ENCODE measurements around the gene OSTC.

OSTC gene

GRCh38 chr4:108662629-108663028 is 12.2 kb downstream of the OSTC start:
- Histone ChIP-seq H3K4me1 (no peaks in the 10 kb centered on the region), H3K36me3 (peaks cover 45% of the 10 kb centered on the region), H3K4me3 (ENCODE audit: low read depth, low read length) (no peak overlapping the region), H3K9me3 (no peaks in the 10 kb centered on the region), H3K27me3 (no peaks in the 10 kb centered on the region)
- no peak for TF ChIP-seq CTCF (IDR thresholded peaks at IDR 0.05; ENCODE audit: low read depth, low read length)
- DNase-seq, result no peak

- Histone ChIP-seq H3K4me1 (no peaks in the 10 kb centered on the region), H3K4me3 (ENCODE audit: low read depth, low read length) (no peak overlapping the region)
- no peak for DNase-seq
Measured at GRCh38 chr4:108674356-108674977, 24.1 kb downstream of the OSTC start.

GRCh38 chr4:108681321-108681809 is 31.0 kb downstream of the OSTC start:
- Histone ChIP-seq H3K9me3 (no peaks in the 10 kb centered on the region), H3K27me3 (no peaks in the 10 kb centered on the region), H3K36me3 (no peaks in the 10 kb centered on the region), H3K4me1 (no peaks in the 10 kb centered on the region), H3K4me3 (ENCODE audit: low read depth, low read length) (no peak overlapping the region)
- TF ChIP-seq CTCF (IDR thresholded peaks at IDR 0.05; ENCODE audit: low read depth, low read length), result no peak
- DNase-seq, result no peak

More at GRCh38 chr4:108674356-108674977, 24.1 kb downstream of the OSTC start:
- no peak for TF ChIP-seq CTCF (IDR thresholded peaks at IDR 0.05; ENCODE audit: low read depth, low read length)
- no peaks in the 10 kb centered on the region for H3K9me3 ChIP-seq
- H3K36me3 ChIP-seq, result no peaks in the 10 kb centered on the region
- no peaks in the 10 kb centered on the region for H3K27me3 ChIP-seq

GRCh38 chr4:108683479-108683878 is 33.1 kb downstream of the OSTC start:
- Histone ChIP-seq H3K4me1 (no peaks in the 10 kb centered on the region), H3K4me3 (ENCODE audit: low read depth, low read length) (no peak overlapping the region), H3K36me3 (no peaks in the 10 kb centered on the region), H3K27me3 (no peaks in the 10 kb centered on the region), H3K9me3 (no peaks in the 10 kb centered on the region)
- TF ChIP-seq CTCF (IDR thresholded peaks at IDR 0.05; ENCODE audit: low read depth, low read length), result no peak; the same call in 1 of the 2 replicates
- DNase-seq, result no peak

GRCh38 chr4:108685036-108685686 is 34.8 kb downstream of the OSTC start:
- no peaks in the 10 kb centered on the region for H3K36me3 ChIP-seq
- no peaks in the 10 kb centered on the region for H3K27me3 ChIP-seq
- no peaks in the 10 kb centered on the region for H3K4me1 ChIP-seq
- no peak overlapping the region for H3K4me3 ChIP-seq (ENCODE audit: low read depth, low read length)
- no peaks in the 10 kb centered on the region for H3K9me3 ChIP-seq
- no peak for DNase-seq
- no peak for TF ChIP-seq CTCF (IDR thresholded peaks at IDR 0.05; ENCODE audit: low read depth, low read length)

GRCh38 chr4:108690738-108691137 is 40.3 kb downstream of the OSTC start:
- Histone ChIP-seq H3K4me1 (no peaks in the 10 kb centered on the region), H3K36me3 (no peaks in the 10 kb centered on the region), H3K4me3 (ENCODE audit: low read depth, low read length) (no peak overlapping the region), H3K27me3 (no peaks in the 10 kb centered on the region), H3K9me3 (no peaks in the 10 kb centered on the region)
- no peak for DNase-seq
- no peak for TF ChIP-seq CTCF (IDR thresholded peaks at IDR 0.05; ENCODE audit: low read depth, low read length)

All from BE2C (cell line).